Adipocyte (in vitro differentiated cells): Measurements from ENCODE around the gene AR.

Experiments used
- DNase-seq: peaks from one replicate; pipeline ENCODE4 v3.0.0-alpha.2; 2015; ENCODE audit warnings: low read depth
- H3K27me3 ChIP-seq: replicated peaks from 2 replicates; pipeline ENCODE4 v1.7.0; 2013; ENCODE audit warnings: mild to moderate bottlenecking, low read length, moderate library complexity; ENCODE audit not compliant: control insufficient read depth, insufficient read depth
- H3K36me3 ChIP-seq: 2 replicates; pipeline ENCODE4 v1.7.0; 2013; ENCODE audit warnings: low read length, mild to moderate bottlenecking, moderate library complexity; ENCODE audit not compliant: control insufficient read depth, insufficient read depth, severe bottlenecking
- H3K4me1 ChIP-seq: 2 replicates; pipeline ENCODE4 v1.7.0; 2013; ENCODE audit warnings: mild to moderate bottlenecking, low read length, moderate library complexity; ENCODE audit not compliant: control insufficient read depth, insufficient read depth
- H3K4me3 ChIP-seq: 2 replicates; pipeline ENCODE4 v1.7.0; 2013; ENCODE audit warnings: mild to moderate bottlenecking, low read length, moderate library complexity
- H3K9ac ChIP-seq: 2 replicates; pipeline ENCODE4 v1.7.0; 2013; ENCODE audit warnings: mild to moderate bottlenecking, low read length, moderate library complexity
- H3K9me3 ChIP-seq: 2 replicates; pipeline ENCODE4 v1.7.0; 2013; ENCODE audit warnings: mild to moderate bottlenecking, low read length, moderate library complexity; ENCODE audit not compliant: control insufficient read depth

AR gene, protein sequence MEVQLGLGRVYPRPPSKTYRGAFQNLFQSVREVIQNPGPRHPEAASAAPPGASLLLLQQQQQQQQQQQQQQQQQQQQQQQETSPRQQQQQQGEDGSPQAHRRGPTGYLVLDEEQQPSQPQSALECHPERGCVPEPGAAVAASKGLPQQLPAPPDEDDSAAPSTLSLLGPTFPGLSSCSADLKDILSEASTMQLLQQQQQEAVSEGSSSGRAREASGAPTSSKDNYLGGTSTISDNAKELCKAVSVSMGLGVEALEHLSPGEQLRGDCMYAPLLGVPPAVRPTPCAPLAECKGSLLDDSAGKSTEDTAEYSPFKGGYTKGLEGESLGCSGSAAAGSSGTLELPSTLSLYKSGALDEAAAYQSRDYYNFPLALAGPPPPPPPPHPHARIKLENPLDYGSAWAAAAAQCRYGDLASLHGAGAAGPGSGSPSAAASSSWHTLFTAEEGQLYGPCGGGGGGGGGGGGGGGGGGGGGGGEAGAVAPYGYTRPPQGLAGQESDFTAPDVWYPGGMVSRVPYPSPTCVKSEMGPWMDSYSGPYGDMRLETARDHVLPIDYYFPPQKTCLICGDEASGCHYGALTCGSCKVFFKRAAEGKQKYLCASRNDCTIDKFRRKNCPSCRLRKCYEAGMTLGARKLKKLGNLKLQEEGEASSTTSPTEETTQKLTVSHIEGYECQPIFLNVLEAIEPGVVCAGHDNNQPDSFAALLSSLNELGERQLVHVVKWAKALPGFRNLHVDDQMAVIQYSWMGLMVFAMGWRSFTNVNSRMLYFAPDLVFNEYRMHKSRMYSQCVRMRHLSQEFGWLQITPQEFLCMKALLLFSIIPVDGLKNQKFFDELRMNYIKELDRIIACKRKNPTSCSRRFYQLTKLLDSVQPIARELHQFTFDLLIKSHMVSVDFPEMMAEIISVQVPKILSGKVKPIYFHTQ

DNA sequence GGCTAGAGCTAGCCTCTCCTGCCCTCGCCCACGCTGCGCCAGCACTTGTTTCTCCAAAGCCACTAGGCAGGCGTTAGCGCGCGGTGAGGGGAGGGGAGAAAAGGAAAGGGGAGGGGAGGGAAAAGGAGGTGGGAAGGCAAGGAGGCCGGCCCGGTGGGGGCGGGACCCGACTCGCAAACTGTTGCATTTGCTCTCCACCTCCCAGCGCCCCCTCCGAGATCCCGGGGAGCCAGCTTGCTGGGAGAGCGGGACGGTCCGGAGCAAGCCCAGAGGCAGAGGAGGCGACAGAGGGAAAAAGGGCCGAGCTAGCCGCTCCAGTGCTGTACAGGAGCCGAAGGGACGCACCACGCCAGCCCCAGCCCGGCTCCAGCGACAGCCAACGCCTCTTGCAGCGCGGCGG lies at the start of gene AR:
AR (plus strand) TSS at position 204 of the 400 bp plus-strand sequence. CDS start 1,126 bp downstream, outside the sequence.
- H3K4me1 ChIP-seq, result no peaks in the 10 kb centered on the region
- peaks cover 25% of the 10 kb centered on the region for H3K9me3 ChIP-seq
- peak within 1 kb of the TSS; percentile 82 for H3K9ac ChIP-seq
- H3K27me3 ChIP-seq, result peaks cover 10% of the 10 kb centered on the region
- peak within 1 kb of the TSS; percentile 88 for H3K4me3 ChIP-seq
- DNase-seq, result peak; percentile 50
- H3K36me3 ChIP-seq, result no peaks in the 10 kb centered on the region

DNA sequence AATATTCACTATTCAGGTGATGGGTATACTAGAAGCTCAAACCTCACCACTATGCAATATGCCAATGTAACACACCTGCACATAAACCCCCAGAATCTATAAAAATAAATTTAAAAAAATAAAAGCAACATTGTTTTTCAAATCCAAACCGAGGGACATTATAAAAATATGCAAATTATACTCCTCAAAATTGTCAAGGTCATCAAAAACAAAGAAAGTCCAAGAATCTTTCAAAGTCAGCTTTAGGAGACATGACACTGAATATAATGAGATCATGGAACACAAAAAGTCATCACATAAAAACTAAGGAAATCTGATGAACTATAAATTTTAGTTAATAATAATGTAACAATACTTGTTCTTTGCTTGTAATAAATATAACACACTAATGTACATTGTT lies 43.2 kb upstream of the AR start:
- Histone ChIP-seq H3K9ac (no peak overlapping the region), H3K4me3 (no peak overlapping the region), H3K9me3 (peaks cover 5% of the 10 kb centered on the region), H3K27me3 (peaks cover 3% of the 10 kb centered on the region), H3K36me3 (no peaks in the 10 kb centered on the region), H3K4me1 (no peaks in the 10 kb centered on the region)
- no peak for DNase-seq

DNA sequence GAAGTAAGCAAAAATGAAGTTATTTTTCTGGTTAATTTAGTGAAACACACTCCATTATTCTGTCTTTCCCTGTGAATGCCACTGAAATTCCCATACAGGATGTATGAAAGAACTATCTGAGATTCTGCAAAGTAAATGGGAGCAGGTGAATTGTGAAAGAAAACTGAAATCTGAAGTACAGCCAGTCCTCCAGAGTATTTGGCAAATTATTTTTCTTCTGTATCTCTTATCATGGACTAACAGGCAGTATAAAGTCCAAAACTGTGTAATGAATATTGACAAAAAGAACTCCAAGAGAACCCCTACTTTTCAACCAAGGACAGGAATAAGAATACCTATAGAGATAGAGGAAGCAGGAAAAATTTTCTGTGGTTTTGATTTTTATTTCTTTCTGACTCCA lies 40.8 kb upstream of the AR start:
- no peaks in the 10 kb centered on the region for H3K36me3 ChIP-seq
- DNase-seq, result no peak
- no peak overlapping the region for H3K4me3 ChIP-seq
- peaks cover 8% of the 10 kb centered on the region for H3K9me3 ChIP-seq
- H3K9ac ChIP-seq, result no peak overlapping the region
- no peaks in the 10 kb centered on the region for H3K27me3 ChIP-seq
- H3K4me1 ChIP-seq, result no peaks in the 10 kb centered on the region

DNA sequence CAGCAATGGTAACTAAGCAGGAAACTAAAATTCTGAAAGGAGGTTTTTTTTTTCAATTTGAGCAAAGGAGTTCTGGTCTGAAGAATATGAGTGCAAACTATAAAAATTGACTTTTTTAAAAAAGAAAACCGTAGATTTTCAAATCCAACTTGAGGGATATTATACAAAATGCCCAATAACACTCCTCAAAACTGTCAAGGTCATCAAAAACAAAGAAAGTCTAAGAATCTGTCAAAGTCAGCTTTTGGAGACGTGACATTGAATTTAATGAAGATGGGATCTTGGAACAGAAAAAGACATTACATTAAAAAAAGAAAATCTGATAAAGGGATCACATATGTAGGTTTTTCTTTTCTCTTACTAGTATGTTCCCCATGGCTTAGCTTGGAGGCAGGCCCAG lies 40.4 kb upstream of the AR start:
- Histone ChIP-seq H3K27me3 (no peaks in the 10 kb centered on the region), H3K9me3 (peaks cover 8% of the 10 kb centered on the region), H3K4me3 (no peak overlapping the region), H3K9ac (no peak overlapping the region), H3K4me1 (no peaks in the 10 kb centered on the region), H3K36me3 (no peaks in the 10 kb centered on the region)
- no peak for DNase-seq

DNA sequence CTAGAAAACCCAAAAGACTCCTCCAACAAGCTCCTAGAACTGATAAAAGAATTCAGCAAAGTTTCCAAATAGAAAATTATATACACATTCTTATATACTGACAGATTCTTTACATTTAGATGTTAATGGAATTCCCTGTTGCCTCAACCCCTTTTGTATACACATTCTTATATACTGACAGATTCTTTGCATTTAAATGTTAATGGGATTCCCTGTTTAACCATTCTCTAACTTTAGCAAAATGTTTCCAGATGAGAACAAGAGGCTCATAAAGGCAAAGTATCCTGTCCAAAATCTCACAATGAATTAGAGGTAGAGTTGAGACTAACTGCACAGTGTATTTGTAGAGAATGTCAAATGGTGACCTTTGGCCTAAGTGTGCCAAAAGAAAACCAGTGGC lies 23.1 kb upstream of the AR start:
- Histone ChIP-seq H3K9me3 (peaks cover 26% of the 10 kb centered on the region), H3K4me3 (no peak overlapping the region), H3K9ac (no peak overlapping the region), H3K36me3 (no peaks in the 10 kb centered on the region), H3K27me3 (peaks cover 7% of the 10 kb centered on the region), H3K4me1 (no peaks in the 10 kb centered on the region)
- no peak for DNase-seq

DNA sequence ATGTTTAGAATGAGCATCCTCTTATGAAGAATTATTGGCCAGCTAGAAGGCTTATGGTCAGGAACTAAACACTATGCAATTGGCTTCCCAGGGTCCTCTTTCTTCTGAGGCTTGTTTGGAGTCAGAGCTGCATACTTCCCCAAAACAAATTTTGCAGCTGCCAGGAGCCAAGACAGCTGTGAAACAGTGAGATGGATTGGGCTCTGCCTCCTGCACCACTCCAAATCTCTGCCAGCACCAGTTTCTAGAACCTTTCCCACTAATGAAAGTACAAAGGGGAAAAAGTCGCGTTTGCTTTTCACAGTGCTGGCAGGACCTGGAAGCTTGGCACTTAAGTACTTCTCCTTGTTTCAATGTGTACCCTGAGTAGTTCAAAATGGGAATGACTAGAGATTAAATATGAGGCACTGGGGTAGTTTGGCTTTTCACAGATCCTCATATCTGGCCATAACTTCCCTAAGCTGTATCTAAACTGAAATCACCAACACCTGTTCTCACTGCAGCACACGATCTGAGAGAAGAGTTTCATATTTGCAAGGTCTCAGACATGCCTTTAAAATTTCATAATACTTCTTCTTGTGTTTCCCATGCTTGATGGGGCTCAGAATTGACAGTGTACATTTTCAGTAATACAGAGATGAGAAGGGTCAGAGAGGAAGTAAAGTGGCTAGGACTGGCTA lies 20.7 kb upstream of the AR start:
- H3K27me3 ChIP-seq, result peaks cover 7% of the 10 kb centered on the region
- no peak overlapping the region for H3K4me3 ChIP-seq
- no peak for DNase-seq
- no peaks in the 10 kb centered on the region for H3K36me3 ChIP-seq
- no peaks in the 10 kb centered on the region for H3K4me1 ChIP-seq
- H3K9ac ChIP-seq, result no peak overlapping the region
- H3K9me3 ChIP-seq, result peaks cover 19% of the 10 kb centered on the region

DNA sequence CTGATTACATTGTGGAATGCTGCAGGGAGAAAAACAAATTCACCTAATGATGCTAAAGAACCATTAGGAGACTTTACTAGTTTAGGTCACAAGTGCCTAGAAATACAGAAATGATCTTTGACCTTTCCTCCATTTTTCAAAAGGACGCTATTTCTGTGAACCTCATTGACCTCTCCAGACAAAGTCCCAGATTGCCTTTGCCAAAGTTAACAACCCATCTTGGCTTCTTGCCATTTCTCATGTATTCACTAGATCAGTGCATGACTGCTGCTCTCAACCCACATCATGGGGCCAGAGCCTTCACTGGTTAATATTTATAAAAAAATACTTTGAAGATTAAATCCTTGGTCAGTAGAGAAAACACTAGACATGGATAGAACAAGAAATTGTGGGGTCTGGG lies 19.9 kb upstream of the AR start:
- no peak for DNase-seq
- Histone ChIP-seq H3K27me3 (peaks cover 11% of the 10 kb centered on the region), H3K9me3 (peaks cover 11% of the 10 kb centered on the region), H3K4me1 (no peaks in the 10 kb centered on the region), H3K4me3 (no peak overlapping the region), H3K36me3 (no peaks in the 10 kb centered on the region), H3K9ac (no peak overlapping the region)

DNA sequence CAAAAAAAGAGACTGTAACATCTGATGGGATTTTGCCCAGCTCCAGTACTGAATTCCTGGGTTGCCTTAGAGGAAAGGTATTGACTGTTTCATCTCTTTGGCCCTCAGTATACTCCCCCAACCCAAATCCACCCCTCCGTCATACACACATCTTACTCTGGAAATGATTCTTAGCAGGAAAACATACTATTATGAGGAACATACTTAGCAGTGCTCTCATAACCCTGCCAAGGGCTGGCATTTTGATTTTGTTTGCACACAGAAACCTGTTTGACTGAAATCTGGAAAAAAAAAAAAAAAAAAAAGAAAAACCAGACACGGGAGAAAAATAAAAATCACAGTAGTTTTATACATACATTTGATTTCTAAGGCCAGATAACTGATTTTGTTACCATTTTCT lies 19.4 kb upstream of the AR start:
- H3K9ac ChIP-seq, result no peak overlapping the region
- peaks cover 6% of the 10 kb centered on the region for H3K9me3 ChIP-seq
- no peak for DNase-seq
- no peaks in the 10 kb centered on the region for H3K4me1 ChIP-seq
- no peak overlapping the region for H3K4me3 ChIP-seq
- no peaks in the 10 kb centered on the region for H3K36me3 ChIP-seq
- peaks cover 11% of the 10 kb centered on the region for H3K27me3 ChIP-seq

DNA sequence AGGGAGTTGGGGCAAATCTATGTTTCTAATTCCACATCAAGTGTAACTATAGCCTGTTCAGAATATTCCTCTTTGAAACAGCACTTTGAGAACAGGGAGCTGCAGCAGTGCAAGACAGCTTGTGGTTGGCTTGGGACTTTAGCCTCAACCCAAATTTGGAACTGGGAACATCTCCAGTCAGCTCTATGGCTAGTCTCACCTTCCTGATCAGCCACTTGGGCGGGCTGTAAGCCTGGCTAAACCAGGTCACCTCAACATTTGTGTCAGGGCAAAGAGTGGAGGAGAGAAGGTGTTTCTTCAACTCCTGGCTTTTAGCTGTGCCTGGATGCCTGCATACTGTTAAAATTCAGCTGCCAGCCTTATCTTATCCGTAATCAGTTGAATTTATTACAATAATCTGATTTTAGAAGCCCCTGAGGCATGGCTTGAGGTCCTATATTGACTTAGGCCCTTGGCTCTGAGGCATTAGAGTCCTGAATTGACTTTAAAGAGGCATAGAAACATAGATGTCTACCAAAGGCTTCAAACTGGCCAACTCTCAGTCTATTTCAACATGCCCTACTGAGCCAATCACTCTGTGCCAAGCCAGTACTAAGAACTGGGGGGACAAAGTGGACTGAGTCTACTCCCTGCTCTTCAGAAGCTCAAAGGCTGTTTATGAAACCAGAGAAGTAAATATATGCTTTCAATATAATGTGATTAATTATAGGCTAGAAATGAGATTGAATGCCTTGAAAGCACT lies 18.7 kb upstream of the AR start:
- Histone ChIP-seq H3K4me3 (no peak overlapping the region), H3K9me3 (peaks cover 4% of the 10 kb centered on the region), H3K4me1 (no peaks in the 10 kb centered on the region), H3K36me3 (no peaks in the 10 kb centered on the region), H3K9ac (no peak overlapping the region), H3K27me3 (peaks cover 11% of the 10 kb centered on the region)
- no peak for DNase-seq

DNA sequence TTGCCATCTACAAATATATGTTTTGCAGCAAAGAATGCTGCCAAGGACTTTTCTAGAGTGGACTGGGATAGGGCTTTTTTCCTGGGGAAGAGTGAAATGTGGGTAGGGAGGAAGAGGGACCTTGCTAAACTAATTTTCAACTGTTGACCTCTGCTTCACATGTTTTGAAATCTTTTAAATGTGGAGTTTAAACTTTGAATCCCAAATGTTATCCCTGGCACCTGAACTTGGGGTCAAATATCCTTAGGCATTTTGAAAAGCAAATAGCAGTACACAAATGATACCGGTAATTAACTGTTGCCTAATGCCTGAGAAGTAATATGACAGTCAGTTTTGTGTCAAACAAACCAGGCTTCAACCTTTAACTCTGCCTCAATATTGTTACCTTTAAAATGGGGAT lies 7.3 kb upstream of the AR start:
- Histone ChIP-seq H3K9ac (no peak overlapping the region), H3K36me3 (no peaks in the 10 kb centered on the region), H3K27me3 (peaks cover 15% of the 10 kb centered on the region), H3K4me1 (no peaks in the 10 kb centered on the region), H3K9me3 (peaks cover 21% of the 10 kb centered on the region), H3K4me3 (no peak overlapping the region)
- no peak for DNase-seq
